Ureter (tissue), 1 donor: ENCODE measurements around the gene MRPL39. TPM values are rescaled to one million over a fixed set of nuclear protein-coding genes. Genes with fewer than 3 reads are reported as not detected.

Experiments used
- DNase-seq: peaks from one replicate; pipeline ENCODE4 v3.0.0-alpha.2; 2020; ENCODE audit warnings: low spot score
- total RNA-seq: library from RNA; stranded (reverse); gene quantifications from one replicate; pipeline ENCODE4 v1.2.4, GENCODE V29; 2023
- donor health status: DM: yes; HTN: yes; CAD: no.

MRPL39 gene
- total RNA-seq, 1 donor from 2014 or later, result 24.0 TPM

GRCh38 chr21:25537174-25537573 is 70.1 kb downstream of the MRPL39 start:
- DNase-seq, result no peak

GRCh38 chr21:25536752-25537151 is 70.5 kb downstream of the MRPL39 start:
- DNase-seq, result no peak

DNA sequence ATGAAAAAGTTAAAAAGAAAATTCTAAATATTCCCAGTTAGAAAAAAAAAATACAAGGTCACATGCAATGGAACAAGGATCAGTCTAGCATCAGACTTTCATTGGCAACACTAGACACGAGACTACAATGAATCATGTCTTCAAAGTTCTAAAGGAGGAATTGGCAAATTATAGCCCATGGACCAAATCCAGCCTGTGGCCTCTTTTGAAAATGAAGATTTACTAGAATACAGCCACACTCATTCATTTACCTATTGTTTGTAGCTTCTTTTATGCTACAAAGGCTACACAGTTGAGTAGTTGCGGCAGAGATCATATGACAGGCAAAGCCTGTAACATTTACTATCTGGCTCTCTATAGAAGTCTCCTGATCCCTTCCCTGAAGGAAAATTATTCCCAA is 71.4 kb downstream of the MRPL39 start:
- DNase-seq, result no peak

Other genes with a start within 250 kb of the MRPL39 start
- 17.4 TPM for gene JAM2, start 31.8 kb upstream of the MRPL39 start, total RNA-seq
- gene ATP5PF, start 127.4 kb upstream of the MRPL39 start, total RNA-seq, result 99.8 TPM
- 26.3 TPM for gene GABPA, start 127.5 kb upstream of the MRPL39 start, total RNA-seq